Measurements from ENCODE around the gene RBM39. TPM values are rescaled to one million over a fixed set of nuclear protein-coding genes. Genes with fewer than 3 reads are reported as not detected.
A peak's percentile ranks its signal among the peaks of the same experiment; 100 is the strongest.

The RBM39 gene
- total RNA-seq, 1 experiment from 2014 or later = 282 TPM

DNA sequence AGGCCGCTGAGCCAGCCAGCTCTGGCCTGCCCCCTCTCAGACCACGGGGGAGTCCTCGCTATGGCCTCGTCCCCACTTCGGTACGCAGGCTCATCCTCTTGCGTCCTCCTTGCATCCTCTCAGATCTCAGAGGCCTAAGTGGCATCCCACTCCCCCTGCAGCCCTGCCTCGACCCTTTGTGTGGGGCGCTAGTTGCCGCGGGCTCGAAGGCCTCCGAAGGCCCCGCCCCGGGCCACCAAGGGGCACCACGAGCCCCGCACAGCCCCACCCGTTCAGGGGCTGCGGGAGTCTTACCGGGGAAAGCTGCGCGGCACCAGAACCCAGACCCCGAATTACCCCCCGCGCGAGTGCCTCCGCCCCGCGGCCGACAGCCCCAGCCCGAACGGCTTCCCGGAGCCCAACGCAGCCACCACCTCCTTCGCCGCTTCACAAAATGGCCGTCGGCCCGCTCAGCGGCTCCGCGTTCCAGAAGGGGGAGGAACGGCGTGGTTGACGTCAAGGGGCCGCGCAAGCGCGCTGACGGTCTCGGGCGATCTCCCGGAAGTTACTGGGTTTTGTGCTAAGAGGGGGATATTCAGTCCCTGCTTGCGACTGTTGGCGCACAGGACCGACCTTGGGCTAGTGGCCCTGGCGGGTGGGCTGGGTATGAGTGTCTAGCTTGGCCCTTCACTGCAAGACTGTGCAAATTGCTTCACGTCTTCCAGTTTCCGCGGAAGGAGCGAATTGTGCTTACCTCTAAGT lies 77.4 kb downstream of the RBM39 start, which contains the start of the genes CPNE1 and RBM12:
Gene CPNE1 (minus strand): TSS at position 435 of the 741 bp plus-strand sequence. CDS start 31,977 bp downstream, outside the sequence.
Gene RBM12 (minus strand): TSS at position 435 of the 741 bp plus-strand sequence. CDS start 9,578 bp downstream, outside the sequence.
- Histone ChIP-seq H3K9me3 (ENCODE audit: control insufficient read depth, insufficient read depth, low read depth, low read length) (no peaks in the 10 kb centered on the region), H3K4me1 (ENCODE audit: control insufficient read depth, insufficient read depth, low read length) (peaks cover 23% of the 10 kb centered on the region), H3K27me3 (ENCODE audit: control insufficient read depth, insufficient read depth, low read length) (no peaks in the 10 kb centered on the region), H3K4me3 (ENCODE audit: low read depth in 2 of 2, low read length in 2 of 2) (peak within 1 kb of the TSS; percentile 93 to 99), H3K27ac (ENCODE audit: low read length) (peak within 1 kb of the TSS; percentile 97), H3K36me3 (ENCODE audit: control insufficient read depth, insufficient read depth, low read length) (peaks cover 3% of the 10 kb centered on the region)
- intact Hi-C loops (cut with micrococcal nuclease; ENCODE audit: unreplicated experiment) (no loop called here), in situ Hi-C loops (cut with HindIII; ENCODE audit: low pct_unique_long_range_greater_than_20kb, low sequenced_read_pairs) (no loop called here)
- no peak for TF ChIP-seq REST (IDR thresholded peaks at IDR 0.05; ENCODE audit: insufficient read depth in 1 of 2, low read depth in 2 of 2, low read length in 1 of 2)
- TF ChIP-seq, protein P1, sequence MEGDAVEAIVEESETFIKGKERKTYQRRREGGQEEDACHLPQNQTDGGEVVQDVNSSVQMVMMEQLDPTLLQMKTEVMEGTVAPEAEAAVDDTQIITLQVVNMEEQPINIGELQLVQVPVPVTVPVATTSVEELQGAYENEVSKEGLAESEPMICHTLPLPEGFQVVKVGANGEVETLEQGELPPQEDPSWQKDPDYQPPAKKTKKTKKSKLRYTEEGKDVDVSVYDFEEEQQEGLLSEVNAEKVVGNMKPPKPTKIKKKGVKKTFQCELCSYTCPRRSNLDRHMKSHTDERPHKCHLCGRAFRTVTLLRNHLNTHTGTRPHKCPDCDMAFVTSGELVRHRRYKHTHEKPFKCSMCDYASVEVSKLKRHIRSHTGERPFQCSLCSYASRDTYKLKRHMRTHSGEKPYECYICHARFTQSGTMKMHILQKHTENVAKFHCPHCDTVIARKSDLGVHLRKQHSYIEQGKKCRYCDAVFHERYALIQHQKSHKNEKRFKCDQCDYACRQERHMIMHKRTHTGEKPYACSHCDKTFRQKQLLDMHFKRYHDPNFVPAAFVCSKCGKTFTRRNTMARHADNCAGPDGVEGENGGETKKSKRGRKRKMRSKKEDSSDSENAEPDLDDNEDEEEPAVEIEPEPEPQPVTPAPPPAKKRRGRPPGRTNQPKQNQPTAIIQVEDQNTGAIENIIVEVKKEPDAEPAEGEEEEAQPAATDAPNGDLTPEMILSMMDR (IDR thresholded peaks at IDR 0.05) = no peak
- peak; percentile 79; the same call in 1 of the 2 replicates for TF ChIP-seq SIN3A (IDR thresholded peaks at IDR 0.05; ENCODE audit: borderline replicate concordance, insufficient read depth, low read depth, low read length)
- 0 out of 2 replicates have a peak, but pooled peaks have one; percentile 26 for TF ChIP-seq TCF7L2 (IDR thresholded peaks at IDR 0.05; ENCODE audit: low read depth, low read length)
- TF ChIP-seq POLR2AphosphoS5 (IDR thresholded peaks at IDR 0.05; ENCODE audit: low read depth, low read length) = peak; percentile 99
- no TSS peak for BruUV-seq (replicated peaks)
- ChIA-PET CTCF (no interaction called here), POLR2A (no interaction called here)
- DNase-seq (ENCODE audit: low read depth, low spot score) = peak; percentile 87
- ATAC-seq = peak; percentile 97

- in situ Hi-C loops (cut with HindIII; ENCODE audit: low pct_unique_long_range_greater_than_20kb, low sequenced_read_pairs) = no loop called here
- intact Hi-C loops (cut with micrococcal nuclease; ENCODE audit: unreplicated experiment) = no loop called here
- H3K4me3 ChIP-seq (ENCODE audit: low read depth in 2 of 2, low read length in 2 of 2) = peak overlapping the region; percentile 93 to 99
- H3K4me1 ChIP-seq (ENCODE audit: control insufficient read depth, insufficient read depth, low read length) = peaks cover 23% of the 10 kb centered on the region
- peak; percentile 27; the same call in 1 of the 2 replicates for ATAC-seq
- no TSS peak for BruUV-seq (replicated peaks)
- ChIA-PET CTCF (no interaction called here), POLR2A (no interaction called here)
- TF ChIP-seq TCF7L2 (IDR thresholded peaks at IDR 0.05; ENCODE audit: low read depth, low read length) (no peak), SIN3A (IDR thresholded peaks at IDR 0.05; ENCODE audit: borderline replicate concordance, insufficient read depth, low read depth, low read length) (0 out of 2 replicates have a peak, but pooled peaks have one; percentile 51), REST (IDR thresholded peaks at IDR 0.05; ENCODE audit: insufficient read depth in 1 of 2, low read depth in 2 of 2, low read length in 1 of 2) (no peak), POLR2AphosphoS5 (IDR thresholded peaks at IDR 0.05; ENCODE audit: low read depth, low read length) (peak; percentile 39; the same call in 1 of the 2 replicates)
- TF ChIP-seq, protein P1 (IDR thresholded peaks at IDR 0.05) = no peak
- H3K9me3 ChIP-seq (ENCODE audit: control insufficient read depth, insufficient read depth, low read depth, low read length) = no peaks in the 10 kb centered on the region
- H3K36me3 ChIP-seq (ENCODE audit: control insufficient read depth, insufficient read depth, low read length) = peaks cover 3% of the 10 kb centered on the region
- DNase-seq (ENCODE audit: low read depth, low spot score) = no peak
- H3K27me3 ChIP-seq (ENCODE audit: control insufficient read depth, insufficient read depth, low read length) = no peaks in the 10 kb centered on the region
- peak overlapping the region; percentile 97 for H3K27ac ChIP-seq (ENCODE audit: low read length)
Observed at GRCh38 chr20:35663516-35664465, 78.3 kb downstream of the RBM39 start.

Measured in Panc1 (cell line).